Measurements from ENCODE around the gene FBXW7. TPM values are rescaled to one million over a fixed set of nuclear protein-coding genes. Genes with fewer than 3 reads are reported as not detected.

Gene FBXW7
- total RNA-seq, 2 donors from 2014 or later: 39.9 to 49.4 TPM

- no peaks in the 10 kb centered on the region for H3K4me1 ChIP-seq
- TF ChIP-seq CTCF (IDR thresholded peaks at IDR 0.05): no peak
- no peak overlapping the region for H3K27ac ChIP-seq
- no peaks in the 10 kb centered on the region for H3K27me3 ChIP-seq
- no peaks in the 10 kb centered on the region for H3K36me3 ChIP-seq
- no peak overlapping the region for H3K4me3 ChIP-seq
- no peaks in the 10 kb centered on the region for H3K9me3 ChIP-seq
- DNase-seq (ENCODE audit: low spot score): no peak
These were observed 175.9 kb downstream of the FBXW7 start for GRCh38 chr4:152360045-152360410.

- Histone ChIP-seq H3K27me3 (no peaks in the 10 kb centered on the region), H3K4me1 (no peaks in the 10 kb centered on the region)
- TF ChIP-seq CTCF (IDR thresholded peaks at IDR 0.05): no peak
These were observed 176.5 kb downstream of the FBXW7 start for GRCh38 chr4:152359208-152360044.

GRCh38 chr4:152357206-152357605, 178.7 kb downstream of the FBXW7 start:
- no peaks in the 10 kb centered on the region for H3K27me3 ChIP-seq
- no peaks in the 10 kb centered on the region for H3K4me1 ChIP-seq
- no peak overlapping the region for H3K4me3 ChIP-seq
- DNase-seq (ENCODE audit: low spot score): no peak
- no peak overlapping the region for H3K27ac ChIP-seq
- TF ChIP-seq CTCF (IDR thresholded peaks at IDR 0.05): no peak
- no peaks in the 10 kb centered on the region for H3K9me3 ChIP-seq
- no peaks in the 10 kb centered on the region for H3K36me3 ChIP-seq

More at GRCh38 chr4:152359208-152360044, 176.5 kb downstream of the FBXW7 start:
- no peak for DNase-seq (ENCODE audit: low spot score)
- no peak overlapping the region for H3K27ac ChIP-seq
- no peaks in the 10 kb centered on the region for H3K36me3 ChIP-seq
- no peaks in the 10 kb centered on the region for H3K9me3 ChIP-seq
- H3K4me3 ChIP-seq: no peak overlapping the region

GRCh38 chr4:152356428-152357034, 179.4 kb downstream of the FBXW7 start:
- Histone ChIP-seq H3K36me3 (no peaks in the 10 kb centered on the region), H3K4me1 (peaks cover 0 to 3% of the 10 kb centered on the region in 2 donors), H3K27me3 (no peaks in the 10 kb centered on the region), H3K9me3 (no peaks in the 10 kb centered on the region), H3K4me3 (no peak overlapping the region), H3K27ac (no peak overlapping the region)
- no peak for DNase-seq (ENCODE audit: low spot score)
- no peak for TF ChIP-seq CTCF (IDR thresholded peaks at IDR 0.05)

GRCh38 chr4:152352622-152353116, 183.2 kb downstream of the FBXW7 start:
- Histone ChIP-seq H3K27ac (peak overlapping the region; percentile 81 to 83), H3K4me1 (peaks cover 0 to 6% of the 10 kb centered on the region in 2 donors), H3K4me3 (peak overlapping the region; percentile 45 to 56), H3K36me3 (no peaks in the 10 kb centered on the region), H3K27me3 (no peaks in the 10 kb centered on the region), H3K9me3 (no peaks in the 10 kb centered on the region)
- peak; percentile 62 for DNase-seq (ENCODE audit: low spot score)
- peak in 1 of 2 donors; percentile 10 for TF ChIP-seq CTCF (IDR thresholded peaks at IDR 0.05)
